Measurements from ENCODE around the gene TNNT3.

TNNT3 gene

GRCh38 chr11:1879941-1880720 lies 39.4 kb upstream of the TNNT3 start:
- no peak for ATAC-seq
- TF ChIP-seq ZNF70 (CRISPR knock-in tag; IDR thresholded peaks at IDR 0.05) (no peak), ZFP3 (CRISPR knock-in tag; IDR thresholded peaks at IDR 0.05) (no peak), SNAI2 (CRISPR knock-in tag; IDR thresholded peaks at IDR 0.05) (no peak), ESRRG (CRISPR knock-in tag; IDR thresholded peaks at IDR 0.05) (no peak), RARB (CRISPR knock-in tag; IDR thresholded peaks at IDR 0.05) (no peak), ZNF565 (CRISPR knock-in tag; conservative IDR thresholded peaks at IDR 0.05; ENCODE audit: low read depth) (no peak), ZFP30 (CRISPR knock-in tag; IDR thresholded peaks at IDR 0.05) (no peak), TCF4 (CRISPR knock-in tag; IDR thresholded peaks at IDR 0.05; ENCODE audit: borderline replicate concordance) (no peak), ARNTL (CRISPR knock-in tag; IDR thresholded peaks at IDR 0.05; ENCODE audit: borderline replicate concordance, low read depth) (no peak), CSRNP3 (CRISPR knock-in tag; IDR thresholded peaks at IDR 0.05) (no peak), BACH2 (CRISPR knock-in tag; IDR thresholded peaks at IDR 0.05; ENCODE audit: borderline replicate concordance) (no peak), PPARA (CRISPR knock-in tag; IDR thresholded peaks at IDR 0.05; ENCODE audit: borderline replicate concordance) (no peak), ISL1 (CRISPR knock-in tag; IDR thresholded peaks at IDR 0.05) (no peak), POU6F1 (CRISPR knock-in tag; IDR thresholded peaks at IDR 0.05; ENCODE audit: borderline replicate concordance, low read depth) (no peak), TSHZ2 (CRISPR knock-in tag; IDR thresholded peaks at IDR 0.05) (no peak), GLIS3 (CRISPR knock-in tag; IDR thresholded peaks at IDR 0.05) (no peak), OSR1 (CRISPR knock-in tag; IDR thresholded peaks at IDR 0.05) (no peak), CSDC2 (CRISPR knock-in tag; IDR thresholded peaks at IDR 0.05) (no peak), ZNF8 (CRISPR knock-in tag; IDR thresholded peaks at IDR 0.05) (no peak)

- ATAC-seq: no peak
- no peak for TF ChIP-seq CREB5 (CRISPR knock-in tag; IDR thresholded peaks at IDR 0.05; ENCODE audit: low read depth)
- no peak for TF ChIP-seq GLIS3 (CRISPR knock-in tag; IDR thresholded peaks at IDR 0.05)
- TF ChIP-seq TOX (CRISPR knock-in tag; IDR thresholded peaks at IDR 0.05; ENCODE audit: borderline replicate concordance): no peak
- no peak for TF ChIP-seq ZC3H10 (CRISPR knock-in tag; IDR thresholded peaks at IDR 0.05)
- no peak for TF ChIP-seq ZNF70 (CRISPR knock-in tag; IDR thresholded peaks at IDR 0.05)
- TF ChIP-seq CSRNP3 (CRISPR knock-in tag; IDR thresholded peaks at IDR 0.05): no peak
- no peak for TF ChIP-seq ZNF8 (CRISPR knock-in tag; IDR thresholded peaks at IDR 0.05)
- no peak for TF ChIP-seq ISL1 (CRISPR knock-in tag; IDR thresholded peaks at IDR 0.05)
- no peak for TF ChIP-seq TCF4 (CRISPR knock-in tag; IDR thresholded peaks at IDR 0.05; ENCODE audit: borderline replicate concordance)
- no peak for TF ChIP-seq PATZ1 (CRISPR knock-in tag; IDR thresholded peaks at IDR 0.05; ENCODE audit: borderline replicate concordance)
- TF ChIP-seq PPARA (CRISPR knock-in tag; IDR thresholded peaks at IDR 0.05; ENCODE audit: borderline replicate concordance): no peak
- TF ChIP-seq SNAI2 (CRISPR knock-in tag; IDR thresholded peaks at IDR 0.05): no peak
- TF ChIP-seq POU6F1 (CRISPR knock-in tag; IDR thresholded peaks at IDR 0.05; ENCODE audit: borderline replicate concordance, low read depth): no peak
Measured at GRCh38 chr11:1880746-1881441, 38.6 kb upstream of the TNNT3 start.

All from SK-N-SH treated with all-trans-retinoic acid at 6 μM for 48 hours (cell line).